C4-2B (cell line): ENCODE data around the gene RPL41.

Experiments
- H3K27ac ChIP-seq: fragments of 450-650 bp; 2 replicates; pipeline ENCODE4 v1.5.1; 2017
- ZFX ChIP-seq: fragments of 450-650 bp; IDR thresholded peaks from 2 replicates; pipeline ENCODE4 v1.6.1; 2017
- TF ChIP-seq, protein P1 (sequence below): fragments of 450-650 bp; conservative IDR thresholded peaks from 2 replicates; pipeline ENCODE4 v1.5.1; 2017; ENCODE audit warnings: mild to moderate bottlenecking

Gene RPL41

DNA sequence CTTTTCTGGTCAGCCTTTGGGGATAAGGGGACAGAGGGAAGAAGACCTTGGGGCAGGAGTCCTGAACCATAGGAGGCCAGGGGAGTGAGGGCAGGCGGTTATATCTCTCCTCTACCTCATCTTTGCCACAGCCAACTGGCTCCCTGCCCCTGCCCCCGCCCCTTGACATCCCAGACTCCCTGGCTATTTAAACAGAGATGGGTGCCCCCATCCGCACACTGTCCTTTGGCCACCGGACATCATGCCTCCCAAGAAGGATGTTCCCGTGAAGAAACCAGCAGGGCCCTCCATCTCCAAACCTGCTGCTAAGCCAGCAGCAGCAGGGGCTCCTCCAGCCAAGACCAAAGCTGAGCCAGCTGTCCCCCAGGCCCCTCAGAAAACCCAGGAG is 37.2 kb downstream of the RPL41 start:
- TF ChIP-seq, protein P1, sequence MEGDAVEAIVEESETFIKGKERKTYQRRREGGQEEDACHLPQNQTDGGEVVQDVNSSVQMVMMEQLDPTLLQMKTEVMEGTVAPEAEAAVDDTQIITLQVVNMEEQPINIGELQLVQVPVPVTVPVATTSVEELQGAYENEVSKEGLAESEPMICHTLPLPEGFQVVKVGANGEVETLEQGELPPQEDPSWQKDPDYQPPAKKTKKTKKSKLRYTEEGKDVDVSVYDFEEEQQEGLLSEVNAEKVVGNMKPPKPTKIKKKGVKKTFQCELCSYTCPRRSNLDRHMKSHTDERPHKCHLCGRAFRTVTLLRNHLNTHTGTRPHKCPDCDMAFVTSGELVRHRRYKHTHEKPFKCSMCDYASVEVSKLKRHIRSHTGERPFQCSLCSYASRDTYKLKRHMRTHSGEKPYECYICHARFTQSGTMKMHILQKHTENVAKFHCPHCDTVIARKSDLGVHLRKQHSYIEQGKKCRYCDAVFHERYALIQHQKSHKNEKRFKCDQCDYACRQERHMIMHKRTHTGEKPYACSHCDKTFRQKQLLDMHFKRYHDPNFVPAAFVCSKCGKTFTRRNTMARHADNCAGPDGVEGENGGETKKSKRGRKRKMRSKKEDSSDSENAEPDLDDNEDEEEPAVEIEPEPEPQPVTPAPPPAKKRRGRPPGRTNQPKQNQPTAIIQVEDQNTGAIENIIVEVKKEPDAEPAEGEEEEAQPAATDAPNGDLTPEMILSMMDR: no peak
- TF ChIP-seq ZFX: no peak
- no peak overlapping the region for H3K27ac ChIP-seq

GRCh38 chr12:56154246-56154771 is 37.9 kb downstream of the RPL41 start:
- TF ChIP-seq, protein P1: no peak
- TF ChIP-seq ZFX: no peak
- no peak overlapping the region for H3K27ac ChIP-seq

DNA sequence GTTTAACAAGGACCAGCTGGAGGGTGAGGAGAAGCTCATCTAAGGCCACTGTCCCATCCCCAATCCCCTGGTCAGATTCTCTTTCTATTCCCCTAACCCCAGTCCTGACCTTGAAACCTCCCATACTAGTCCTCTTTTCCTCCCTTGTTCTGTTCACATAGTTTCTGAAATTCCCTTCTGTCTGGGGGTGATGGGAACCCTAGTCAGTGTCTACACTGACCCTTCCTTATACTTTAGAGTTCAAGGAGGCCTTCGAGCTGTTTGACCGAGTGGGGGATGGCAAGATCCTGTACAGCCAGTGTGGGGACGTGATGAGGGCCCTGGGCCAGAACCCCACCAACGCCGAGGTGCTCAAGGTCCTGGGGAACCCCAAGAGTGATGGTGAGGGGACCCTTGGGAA is 38.4 kb downstream of the RPL41 start:
- TF ChIP-seq, protein P1: no peak
- TF ChIP-seq ZFX: no peak
- H3K27ac ChIP-seq: no peak overlapping the region

DNA sequence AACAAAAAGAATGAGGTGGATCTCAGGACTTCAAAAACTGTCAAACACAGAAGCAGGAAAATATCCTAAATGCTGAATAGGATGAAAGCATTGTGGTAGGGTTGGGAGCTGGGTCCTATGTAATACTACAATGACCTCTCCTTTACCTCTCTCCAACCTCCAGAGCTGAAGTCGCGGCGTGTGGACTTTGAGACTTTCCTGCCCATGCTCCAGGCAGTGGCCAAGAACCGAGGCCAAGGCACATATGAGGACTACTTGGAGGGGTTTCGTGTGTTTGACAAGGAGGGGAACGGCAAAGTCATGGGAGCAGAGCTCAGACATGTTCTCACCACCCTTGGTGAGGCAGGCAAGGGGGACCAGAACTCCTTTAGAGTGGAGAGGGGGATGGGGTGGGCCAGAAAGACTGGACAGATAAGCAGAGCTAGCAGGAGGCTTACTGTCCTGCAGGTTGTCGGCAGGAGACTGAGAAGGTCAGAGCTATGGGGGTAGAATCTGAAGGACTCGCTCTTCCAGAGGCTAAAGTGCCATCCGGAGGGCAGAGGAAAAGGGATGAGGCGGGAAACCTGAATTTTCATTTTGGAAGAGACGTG is 38.9 kb downstream of the RPL41 start:
- TF ChIP-seq, protein P1: no peak
- no peak for TF ChIP-seq ZFX
- H3K27ac ChIP-seq: no peak overlapping the region

- H3K27ac ChIP-seq: peak overlapping the region; percentile 92
These were observed 40.2 kb downstream of the RPL41 start for GRCh38 chr12:56156464-56157200.

DNA sequence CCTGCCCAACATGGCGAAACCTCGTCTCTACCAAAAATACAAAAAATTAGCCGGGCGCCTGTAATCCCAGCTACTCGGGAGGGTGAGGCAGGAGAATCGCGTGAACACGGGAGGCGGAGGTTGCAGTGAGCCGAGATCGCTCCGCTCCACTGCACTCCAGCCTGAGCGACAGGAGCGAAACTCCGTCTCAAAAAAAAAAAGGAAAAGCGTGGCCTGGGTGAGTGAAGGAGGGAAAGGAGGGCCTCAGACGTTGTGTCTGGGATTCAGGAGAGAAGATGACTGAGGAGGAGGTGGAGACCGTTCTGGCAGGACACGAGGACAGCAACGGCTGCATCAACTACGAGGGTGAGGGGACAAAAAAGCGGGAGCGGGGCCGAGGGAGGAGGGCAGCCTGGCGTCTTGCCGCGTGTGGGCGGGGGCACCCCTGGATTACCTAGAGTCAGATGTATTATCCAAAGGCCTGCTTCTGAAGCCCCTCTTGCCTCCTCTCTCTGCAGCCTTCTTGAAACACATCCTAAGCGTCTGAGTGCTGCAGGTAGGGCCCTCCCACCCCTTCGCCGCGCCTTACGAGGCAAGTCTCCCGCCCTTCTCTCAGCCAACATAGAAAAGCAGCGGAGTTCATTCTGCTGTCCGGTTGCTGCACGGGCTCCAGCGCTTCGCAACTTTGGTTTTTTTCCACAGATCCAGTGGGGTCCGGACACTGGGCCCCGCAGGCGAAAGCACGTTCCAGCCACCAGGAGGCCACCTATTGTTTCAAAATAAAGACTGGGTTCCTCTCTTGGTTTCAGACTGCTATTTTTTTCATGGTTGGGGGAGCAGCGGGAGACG is 41.0 kb downstream of the RPL41 start:
- H3K27ac ChIP-seq: peak overlapping the region; percentile 92
- TF ChIP-seq, protein P1: no peak; the same call in 1 of the 2 replicates
- no peak for TF ChIP-seq ZFX

GRCh38 chr12:56158029-56158925 is 41.8 kb downstream of the RPL41 start, which contains the start of gene MYL6:
Gene MYL6, plus strand, starts transcription at chr12:56158359. Its CDS starts 43 bp downstream, at chr12:56158402.
- H3K27ac ChIP-seq: peak within 1 kb of the TSS; percentile 92
- TF ChIP-seq, protein P1: no peak
- no peak for TF ChIP-seq ZFX
